ENCODE measurements around the gene C2orf78. TPM values are rescaled to one million over a fixed set of nuclear protein-coding genes. Genes with fewer than 3 reads are reported as not detected.
A peak's percentile ranks its signal among the peaks of the same experiment; 100 is the strongest.

Gene C2orf78
- total RNA-seq, 1 donor from 2014 or later = not detected

DNA sequence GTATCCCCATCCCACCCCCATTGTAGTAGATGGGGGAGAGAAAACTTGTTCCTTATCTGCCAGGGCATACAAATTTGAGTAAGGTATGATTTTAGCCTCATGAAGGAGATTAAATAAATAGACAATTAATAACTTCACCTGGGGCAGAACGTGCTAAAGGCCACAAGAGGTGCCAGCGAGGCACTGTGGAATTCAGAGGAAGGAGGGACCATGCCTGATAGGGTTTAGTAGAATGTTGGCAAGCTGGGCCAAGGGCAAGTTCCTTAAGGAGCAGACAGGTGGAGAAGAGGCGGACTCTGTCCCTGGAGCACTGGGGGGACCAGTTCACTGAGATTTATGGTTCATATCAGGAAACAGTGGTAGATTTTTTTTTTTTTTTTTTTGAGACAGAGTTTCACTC is 67.3 kb downstream of the C2orf78 start:
- Mint-ChIP-seq H3K9me3 (ENCODE audit: unreplicated experiment) (no peaks in the 10 kb centered on the region), H3K4me3 (ENCODE audit: unreplicated experiment) (no peak overlapping the region), H3K27ac (ENCODE audit: unreplicated experiment) (peak overlapping the region; percentile 63), H3K27me3 (ENCODE audit: low read depth, unreplicated experiment) (no peaks in the 10 kb centered on the region), H3K4me1 (ENCODE audit: low read depth, unreplicated experiment) (peaks cover 8% of the 10 kb centered on the region), H3K36me3 (ENCODE audit: low read depth, unreplicated experiment) (peaks cover 31% of the 10 kb centered on the region)
- Histone ChIP-seq H3K4me3 (ENCODE audit: insufficient read depth, low read depth, low read length) (no peak overlapping the region), H3K36me3 (ENCODE audit: insufficient read depth, low read length) (peaks cover 20% of the 10 kb centered on the region), H3K79me2 (ENCODE audit: insufficient read depth, low read length) (no peaks in the 10 kb centered on the region), H3K4me1 (ENCODE audit: insufficient read depth, low read length) (peaks cover 5% of the 10 kb centered on the region), H3K9me3 (ENCODE audit: insufficient read depth, low read depth, low read length) (no peaks in the 10 kb centered on the region), H2AFZ (ENCODE audit: low read depth, low read length) (no peak overlapping the region), H3K27ac (ENCODE audit: low read depth, low read length) (no peak overlapping the region), H3K27me3 (ENCODE audit: insufficient read depth, low read length) (no peaks in the 10 kb centered on the region), H4K20me1 (ENCODE audit: insufficient read depth, low read length) (no peaks in the 10 kb centered on the region), H3K9ac (ENCODE audit: low read length) (no peak overlapping the region), H3K4me2 (ENCODE audit: low read length) (no peak overlapping the region)
- TF ChIP-seq CTCF (IDR thresholded peaks at IDR 0.05; ENCODE audit: insufficient read depth, low read depth, low read length) = peak; percentile 18
- no peak for TF ChIP-seq EZH2 (IDR thresholded peaks at IDR 0.05; ENCODE audit: insufficient read depth, low read length)
- FAIRE-seq (no peak), DNase-seq (ENCODE audit: low read depth) (no peak)

- DNase-seq (ENCODE audit: low read depth) (peak; percentile 83), FAIRE-seq (no peak)
- Mint-ChIP-seq H3K27me3 (ENCODE audit: low read depth, unreplicated experiment) (no peaks in the 10 kb centered on the region), H3K4me3 (ENCODE audit: unreplicated experiment) (no peak overlapping the region), H3K4me1 (ENCODE audit: low read depth, unreplicated experiment) (peaks cover 15% of the 10 kb centered on the region), H3K9me3 (ENCODE audit: unreplicated experiment) (no peaks in the 10 kb centered on the region), H3K36me3 (ENCODE audit: low read depth, unreplicated experiment) (peaks cover 35% of the 10 kb centered on the region), H3K27ac (ENCODE audit: unreplicated experiment) (no peak overlapping the region)
- Histone ChIP-seq H3K36me3 (ENCODE audit: insufficient read depth, low read length) (peaks cover 16% of the 10 kb centered on the region), H3K27me3 (ENCODE audit: insufficient read depth, low read length) (no peaks in the 10 kb centered on the region), H2AFZ (ENCODE audit: low read depth, low read length) (no peak overlapping the region), H3K27ac (ENCODE audit: low read depth, low read length) (peak overlapping the region; percentile 48), H4K20me1 (ENCODE audit: insufficient read depth, low read length) (no peaks in the 10 kb centered on the region), H3K4me3 (ENCODE audit: insufficient read depth, low read depth, low read length) (no peak overlapping the region), H3K4me1 (ENCODE audit: insufficient read depth, low read length) (peaks cover 11% of the 10 kb centered on the region), H3K9ac (ENCODE audit: low read length) (no peak overlapping the region), H3K79me2 (ENCODE audit: insufficient read depth, low read length) (no peaks in the 10 kb centered on the region), H3K9me3 (ENCODE audit: insufficient read depth, low read depth, low read length) (no peaks in the 10 kb centered on the region), H3K4me2 (ENCODE audit: low read length) (peak overlapping the region; percentile 49)
- TF ChIP-seq EZH2 (IDR thresholded peaks at IDR 0.05; ENCODE audit: insufficient read depth, low read length) = no peak
- no peak for TF ChIP-seq CTCF (IDR thresholded peaks at IDR 0.05; ENCODE audit: insufficient read depth, low read depth, low read length)
Observed at GRCh38 chr2:73852020-73852419, 68.0 kb downstream of the C2orf78 start.

GRCh38 chr2:73855526-73855925 is 71.5 kb downstream of the C2orf78 start:
- no peaks in the 10 kb centered on the region for H3K27me3 Mint-ChIP-seq (ENCODE audit: low read depth, unreplicated experiment)
- no peak overlapping the region for H3K4me3 ChIP-seq (ENCODE audit: insufficient read depth, low read depth, low read length)
- H3K36me3 ChIP-seq (ENCODE audit: insufficient read depth, low read length) = peaks cover 10% of the 10 kb centered on the region
- no peak overlapping the region for H3K4me3 Mint-ChIP-seq (ENCODE audit: unreplicated experiment)
- H3K79me2 ChIP-seq (ENCODE audit: insufficient read depth, low read length) = no peaks in the 10 kb centered on the region
- TF ChIP-seq CTCF (IDR thresholded peaks at IDR 0.05; ENCODE audit: insufficient read depth, low read depth, low read length) (no peak), EZH2 (IDR thresholded peaks at IDR 0.05; ENCODE audit: insufficient read depth, low read length) (no peak)
- H3K4me2 ChIP-seq (ENCODE audit: low read length) = no peak overlapping the region
- H3K9me3 Mint-ChIP-seq (ENCODE audit: unreplicated experiment) = no peaks in the 10 kb centered on the region
- H3K27ac Mint-ChIP-seq (ENCODE audit: unreplicated experiment) = peak overlapping the region; percentile 55
- peaks cover 21% of the 10 kb centered on the region for H3K4me1 ChIP-seq (ENCODE audit: insufficient read depth, low read length)
- no peaks in the 10 kb centered on the region for H3K9me3 ChIP-seq (ENCODE audit: insufficient read depth, low read depth, low read length)
- FAIRE-seq (no peak), DNase-seq (ENCODE audit: low read depth) (peak; percentile 33)
- H4K20me1 ChIP-seq (ENCODE audit: insufficient read depth, low read length) = peaks cover 5% of the 10 kb centered on the region
- H3K4me1 Mint-ChIP-seq (ENCODE audit: low read depth, unreplicated experiment) = peaks cover 27% of the 10 kb centered on the region
- no peaks in the 10 kb centered on the region for H3K27me3 ChIP-seq (ENCODE audit: insufficient read depth, low read length)
- H3K9ac ChIP-seq (ENCODE audit: low read length) = no peak overlapping the region
- no peak overlapping the region for H3K27ac ChIP-seq (ENCODE audit: low read depth, low read length)
- no peak overlapping the region for H2AFZ ChIP-seq (ENCODE audit: low read depth, low read length)
- peaks cover 32% of the 10 kb centered on the region for H3K36me3 Mint-ChIP-seq (ENCODE audit: low read depth, unreplicated experiment)
